H1 (cell line): ENCODE measurements around the gene GUCY1A1. TPM values are rescaled to one million over a fixed set of nuclear protein-coding genes. Genes with fewer than 3 reads are reported as not detected.

Experiments
- CBX8 ChIP-seq: fragments of 300-800, 300-1000 bp; sonication (generic); IDR thresholded peaks from 2 replicates; pipeline ENCODE4 v1.7.1; 2016; ENCODE audit warnings: low read depth, low read length, borderline replicate concordance
- FOSL1 ChIP-seq: IDR thresholded peaks from 2 replicates; pipeline ENCODE4 v1.6.1; 2011; ENCODE audit warnings: mild to moderate bottlenecking, low read depth, low read length, moderate library complexity; ENCODE audit not compliant: insufficient read depth
- NRF1 ChIP-seq: IDR thresholded peaks from 2 replicates; pipeline ENCODE4 v1.6.1; 2011; ENCODE audit warnings: mild to moderate bottlenecking, low read depth, low read length, improper control_type of control experiment
- RXRA ChIP-seq: IDR thresholded peaks from 2 replicates; pipeline ENCODE4 v1.6.1; 2011; ENCODE audit warnings: low read depth, mild to moderate bottlenecking, low read length, moderate library complexity; ENCODE audit not compliant: insufficient read depth
- SIN3A ChIP-seq, 2 experiments: IDR thresholded peaks in 1 of 2; conservative IDR thresholded peaks in 1 of 2; 2 replicates each; pipeline ENCODE4 v1.6.1; 2011 to 2012; ENCODE audit warnings: low read length in 2 of 2, improper control_type of control experiment in 1 of 2, low read depth in 1 of 2, mild to moderate bottlenecking in 1 of 2
- SP4 ChIP-seq: IDR thresholded peaks from 2 replicates; pipeline ENCODE4 v1.6.1; 2012; ENCODE audit warnings: low read length, inconsistent platforms
- TBP ChIP-seq: IDR thresholded peaks from 2 replicates; pipeline ENCODE4 v1.6.1; 2011; ENCODE audit warnings: low read depth, low read length, improper control_type of control experiment
- polyA plus RNA-seq, 7 experiments: library from polyadenylated mRNA; depleted of rRNA in 3 of 7; stranded (reverse) in 5 of 7; unstranded in 2 of 7; fragments of >200 nt in 5 of 7; fragments of 200-250 nt in 2 of 7; gene quantifications; 1 replicate in 5 of 7; 2 replicates in 1 of 7; 4 replicates in 1 of 7; pipeline versions ENCODE4 v1.2.1 to v1.2.3, GENCODE V29; 2011 to 2013; ENCODE audit warnings: missing spikeins in 2 of 7, mixed read lengths in 2 of 7
- total RNA-seq: library from RNA; stranded (reverse); fragmentation: NEBNext Ultra II Directional; extraction: Animal tissue kit (Norgen Biotek cat#: 25700); gene quantifications from 2 replicates; pipeline ENCODE4 v1.2.1, GENCODE V29; 2021

The GUCY1A1 gene
- total and polyA plus RNA-seq, 2 of the 8 experiments (the other 6 are each of a cell fraction or from before 2014, with no cell fraction given) = not detected

DNA sequence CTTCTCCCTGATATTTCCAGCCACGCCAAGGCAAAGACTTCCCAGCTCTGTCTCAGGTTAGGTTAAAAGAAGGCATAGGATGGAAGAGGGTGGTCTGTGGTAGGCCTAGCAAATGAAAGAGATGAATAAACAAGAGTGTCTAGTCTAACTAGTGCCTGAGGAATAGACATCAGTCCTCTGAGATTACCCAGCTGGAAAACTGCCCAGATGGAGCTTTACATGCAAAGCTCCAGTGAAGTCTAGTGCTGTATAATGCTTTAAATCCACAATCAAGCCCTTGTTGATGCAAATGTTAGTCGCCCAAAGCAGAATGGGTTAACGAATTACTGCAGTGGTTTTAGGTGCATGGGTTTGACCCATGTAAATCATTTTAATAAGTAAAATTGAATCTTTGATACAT, 67.4 kb downstream of the GUCY1A1 start (continued):
- TF ChIP-seq NRF1 = no peak
- TF ChIP-seq CBX8 = no peak
- TF ChIP-seq FOSL1 = no peak
- TF ChIP-seq SP4 = no peak
- no peak for TF ChIP-seq SIN3A (conservative IDR thresholded peaks at IDR 0.05 in 1 of 2, IDR thresholded peaks at IDR 0.05 in 1 of 2; ENCODE audit: low read depth in 1 of 2, low read length in 2 of 2)
- no peak for TF ChIP-seq RXRA
- TF ChIP-seq TBP = no peak
- TF ChIP-seq, all 59 proteins: peak for 0
